Calu3 (cell line): ENCODE results near the gene NEAT1. TPM values are rescaled to one million over a fixed set of nuclear protein-coding genes. Genes with fewer than 3 reads are reported as not detected.

Source experiments
- BruUV-seq: library from RNA; stranded (reverse); fragments of 400-500 nt; replicated peaks from 2 replicates; lab custom pipeline; 2021; lab: Mats Ljungman, UMichigan
- CTCF ChIA-PET: fragments of 300-600 bp; sonication (Branson Sonifier 250); formaldehyde crosslinking; loops from one replicate; lab custom pipeline; 2022; ENCODE audit warnings: antibody characterized with exemption; lab: Charles Lee
- DNase-seq: peaks from one replicate; pipeline ENCODE4 v3.0.0; 2022
- H3K27ac Mint-ChIP-seq: one replicate; pipeline ENCODE4 v1.8.0; 2022; ENCODE audit warnings: mixed read lengths; ENCODE audit not compliant: unreplicated experiment
- H3K27me3 Mint-ChIP-seq: one replicate; pipeline ENCODE4 v1.8.0; 2022; ENCODE audit warnings: mixed read lengths; ENCODE audit not compliant: unreplicated experiment
- H3K36me3 Mint-ChIP-seq: one replicate; pipeline ENCODE4 v1.8.0; 2022; ENCODE audit warnings: mild to moderate bottlenecking, moderate library complexity, mixed read lengths; ENCODE audit not compliant: insufficient read depth, unreplicated experiment
- H3K4me1 Mint-ChIP-seq: one replicate; pipeline ENCODE4 v1.8.0; 2022; ENCODE audit warnings: mild to moderate bottlenecking, low read depth, mixed read lengths; ENCODE audit not compliant: unreplicated experiment
- H3K4me3 Mint-ChIP-seq: one replicate; pipeline ENCODE4 v1.8.0; 2022; ENCODE audit warnings: mild to moderate bottlenecking, low read depth, moderate library complexity, mixed read lengths; ENCODE audit not compliant: unreplicated experiment
- H3K9me3 Mint-ChIP-seq: one replicate; pipeline ENCODE4 v1.8.0; 2022; ENCODE audit warnings: low read depth, mixed read lengths; ENCODE audit not compliant: unreplicated experiment
- CTCF ChIP-seq: fragments of 200-600 bp; IDR thresholded peaks from one replicate; pipeline ENCODE4 v1.8.0; 2022; ENCODE audit warnings: antibody characterized with exemption; ENCODE audit not compliant: unreplicated experiment
- intact Hi-C: fragments of 100-400 bp; cut with micrococcal nuclease; formaldehyde crosslinking; loops from one replicate; pipeline ENCODE4 v1.10.0; 2022; ENCODE audit not compliant: unreplicated experiment
- total RNA-seq: library from RNA; stranded (reverse); gene quantifications from 2 replicates; pipeline ENCODE4 v1.2.3, GENCODE V29; 2022

The NEAT1 gene
- total RNA-seq, 1 experiment from 2014 or later, result 605 TPM

- BruUV-seq, result no TSS peak
Measured at GRCh38 chr11:65487467-65488272, 65.1 kb downstream of the NEAT1 start.

GRCh38 chr11:65488273-65489034 is 65.9 kb downstream of the NEAT1 start:
- CTCF ChIA-PET, result interaction anchor here (1.0 to 3.3 kb wide), 4 partner anchors 9 to 69 kb away, joined by 4 to 20 read pairs (median 4); no protein-coding TSS in a partner anchor
- H3K9me3 Mint-ChIP-seq, result no peaks in the 10 kb centered on the region
- no peak for DNase-seq
- BruUV-seq, result no TSS peak
- H3K4me3 Mint-ChIP-seq, result peak overlapping the region; percentile 44
- H3K36me3 Mint-ChIP-seq, result peaks cover 58% of the 10 kb centered on the region
- intact Hi-C loops, result no loop called here
- peaks cover 77% of the 10 kb centered on the region for H3K4me1 Mint-ChIP-seq
- H3K27me3 Mint-ChIP-seq, result no peaks in the 10 kb centered on the region
- H3K27ac Mint-ChIP-seq, result peak overlapping the region; percentile 94
- TF ChIP-seq CTCF, result no peak

More at GRCh38 chr11:65487467-65488272, 65.1 kb downstream of the NEAT1 start:
- peak overlapping the region; percentile 44 for H3K4me3 Mint-ChIP-seq
- no peaks in the 10 kb centered on the region for H3K27me3 Mint-ChIP-seq
- H3K4me1 Mint-ChIP-seq, result peaks cover 69% of the 10 kb centered on the region
- CTCF ChIA-PET, result interaction anchor here (0.5 to 3.3 kb wide), 7 partner anchors 9 to 609 kb away, joined by 3 to 20 read pairs (median 4); partner anchors contain the start of gene EHD1
- peaks cover 50% of the 10 kb centered on the region for H3K36me3 Mint-ChIP-seq
- TF ChIP-seq CTCF, result no peak
- H3K9me3 Mint-ChIP-seq, result no peaks in the 10 kb centered on the region
- DNase-seq, result peak; percentile 97
- peak overlapping the region; percentile 94 for H3K27ac Mint-ChIP-seq
- intact Hi-C loops, result no loop called here

GRCh38 chr11:65489035-65489705 is 66.6 kb downstream of the NEAT1 start:
- Mint-ChIP-seq H3K9me3 (no peaks in the 10 kb centered on the region), H3K27me3 (no peaks in the 10 kb centered on the region), H3K27ac (peak overlapping the region; percentile 94), H3K36me3 (peaks cover 62% of the 10 kb centered on the region), H3K4me3 (peak overlapping the region; percentile 27), H3K4me1 (peaks cover 84% of the 10 kb centered on the region)
- no peak for DNase-seq
- intact Hi-C loops, result no loop called here
- TF ChIP-seq CTCF, result no peak
- CTCF ChIA-PET, result interaction anchor here (1.0 to 3.3 kb wide), 3 partner anchors 10 to 69 kb away, joined by 4 to 20 read pairs (median 5); no protein-coding TSS in a partner anchor
- no TSS peak for BruUV-seq

GRCh38 chr11:65489706-65490320 is 67.2 kb downstream of the NEAT1 start:
- no TSS peak for BruUV-seq
- intact Hi-C loops, result no loop called here
- CTCF ChIA-PET, result interaction anchor here (1.6 to 3.3 kb wide), 2 partner anchors 11 to 18 kb away, joined by 5 to 20 read pairs; no protein-coding TSS in a partner anchor
- H3K4me1 Mint-ChIP-seq, result peaks cover 89% of the 10 kb centered on the region
- H3K27me3 Mint-ChIP-seq, result no peaks in the 10 kb centered on the region
- no peak for TF ChIP-seq CTCF
- H3K27ac Mint-ChIP-seq, result peak overlapping the region; percentile 87
- H3K4me3 Mint-ChIP-seq, result peak overlapping the region; percentile 27
- peaks cover 62% of the 10 kb centered on the region for H3K36me3 Mint-ChIP-seq
- no peak for DNase-seq
- no peaks in the 10 kb centered on the region for H3K9me3 Mint-ChIP-seq
